HEK293T (cell line): ENCODE measurements around the gene ST6GALNAC4.

Experiments used
- CTCF ChIA-PET: fragments of 350-600 bp; formaldehyde crosslinking; extraction: SDS; loops from one replicate; lab custom pipeline; 2021; ENCODE audit warnings: antibody characterized with exemption, inconsistent platforms; lab: Yijun Ruan, JAX
- POLR2A ChIA-PET: fragments of 350-600 bp; formaldehyde crosslinking; extraction: SDS; loops from one replicate; lab custom pipeline; 2020; ENCODE audit warnings: antibody characterized with exemption, inconsistent platforms; lab: Yijun Ruan, JAX
- DNase-seq: peaks from one replicate; pipeline ENCODE4 v3.0.0; 2012; ENCODE audit warnings: mixed read lengths; ENCODE audit errors: extremely low spot score
- ARNT ChIP-seq: fragments of 450-650 bp; IDR thresholded peaks from 2 replicates; pipeline ENCODE4 v1.6.1; 2017; ENCODE audit warnings: mild to moderate bottlenecking
- BHLHE40 ChIP-seq: fragments of 450-650 bp; IDR thresholded peaks from 2 replicates; pipeline ENCODE4 v1.6.1; 2016; ENCODE audit warnings: mild to moderate bottlenecking, moderate library complexity, borderline replicate concordance
- CTBP1 ChIP-seq: fragments of 450-650 bp; IDR thresholded peaks from 2 replicates; pipeline ENCODE4 v1.6.1; 2016; ENCODE audit warnings: borderline replicate concordance
- ELF4 ChIP-seq: fragments of 450-650 bp; IDR thresholded peaks from 2 replicates; pipeline ENCODE4 v1.6.1; 2017; ENCODE audit warnings: antibody characterized with exemption
- FOXA1 ChIP-seq: fragments of 450-650 bp; IDR thresholded peaks from 2 replicates; pipeline ENCODE4 v1.6.1; 2016; ENCODE audit warnings: mild to moderate bottlenecking
- FOXK2 ChIP-seq: fragments of 450-650 bp; IDR thresholded peaks from 2 replicates; pipeline ENCODE4 v1.6.1; 2016; ENCODE audit warnings: mild to moderate bottlenecking
- FOXM1 ChIP-seq: fragments of 450-650 bp; IDR thresholded peaks from 2 replicates; pipeline ENCODE4 v1.6.1; 2017; ENCODE audit warnings: mild to moderate bottlenecking, borderline replicate concordance
- HDGF ChIP-seq: fragments of 450-650 bp; IDR thresholded peaks from 2 replicates; pipeline ENCODE4 v1.6.1; 2017; ENCODE audit warnings: antibody characterized with exemption, borderline replicate concordance
- L3MBTL2 ChIP-seq: fragments of 450-650 bp; conservative IDR thresholded peaks from 2 replicates; pipeline ENCODE4 v1.6.1; 2016; ENCODE audit warnings: mild to moderate bottlenecking
- LEF1 ChIP-seq: fragments of 450-650 bp; IDR thresholded peaks from 2 replicates; pipeline ENCODE4 v1.6.1; 2017; ENCODE audit warnings: mild to moderate bottlenecking, borderline replicate concordance
- NFRKB ChIP-seq: fragments of 450-650 bp; IDR thresholded peaks from 2 replicates; pipeline ENCODE4 v1.6.1; 2016; ENCODE audit warnings: mild to moderate bottlenecking, moderate library complexity
- PKNOX1 ChIP-seq: fragments of 450-650 bp; IDR thresholded peaks from 2 replicates; pipeline ENCODE4 v1.6.1; 2016
- SP1 ChIP-seq: fragments of 450-650 bp; IDR thresholded peaks from 2 replicates; pipeline ENCODE4 v1.6.1; 2017
- SUZ12 ChIP-seq: fragments of 450-650 bp; IDR thresholded peaks from 2 replicates; pipeline ENCODE4 v1.6.1; 2016; ENCODE audit warnings: mild to moderate bottlenecking
- TARDBP ChIP-seq: fragments of 450-650 bp; IDR thresholded peaks from 2 replicates; pipeline ENCODE4 v1.6.1; 2016
- ZNF384 ChIP-seq: fragments of 450-650 bp; IDR thresholded peaks from 2 replicates; pipeline ENCODE4 v1.6.1; 2016

ST6GALNAC4 gene

GRCh38 chr9:127875306-127875966, 41.4 kb downstream of the ST6GALNAC4 start:
- POLR2A ChIA-PET = no interaction called here
- CTCF ChIA-PET = no interaction called here
- no peak for TF ChIP-seq FOXK2
- no peak for TF ChIP-seq HDGF
- TF ChIP-seq ELF4 = no peak
- no peak for TF ChIP-seq FOXA1
- no peak for TF ChIP-seq ARNT
- no peak for TF ChIP-seq BHLHE40
- no peak for TF ChIP-seq PKNOX1
- TF ChIP-seq FOXM1 = no peak
- no peak for DNase-seq

GRCh38 chr9:127874301-127875221, 42.3 kb downstream of the ST6GALNAC4 start:
- POLR2A ChIA-PET = interaction anchor here (0.6 kb wide), 1 partner anchor 134 kb away, joined by 3 read pairs; no protein-coding TSS in a partner anchor
- no peak for DNase-seq

GRCh38 chr9:127873886-127874285, 43.0 kb downstream of the ST6GALNAC4 start:
- POLR2A ChIA-PET = interaction anchor here (0.6 kb wide), 1 partner anchor 133 kb away, joined by 3 read pairs; no protein-coding TSS in a partner anchor

More at GRCh38 chr9:127874301-127875221, 42.3 kb downstream of the ST6GALNAC4 start:
- CTCF ChIA-PET = interaction anchor here (1.5 kb wide), 1 partner anchor 140 kb away, joined by 4 read pairs; the partner anchor contains the start of gene TOR2A
- TF ChIP-seq BHLHE40 (no peak), ELF4 (no peak), TARDBP (no peak), LEF1 (no peak), SUZ12 (no peak), NFRKB (no peak), PKNOX1 (no peak), L3MBTL2 (no peak), ZNF384 (no peak), HDGF (no peak), FOXM1 (no peak), CTBP1 (no peak)

GRCh38 chr9:127873223-127873691, 43.6 kb downstream of the ST6GALNAC4 start:
- POLR2A ChIA-PET = interaction anchor here (1.3 kb wide), 1 partner anchor 24 kb away, joined by 3 read pairs; no protein-coding TSS in a partner anchor
- DNase-seq = no peak
- CTCF ChIA-PET = interaction anchor here (1.5 kb wide), 1 partner anchor 139 kb away, joined by 4 read pairs; the partner anchor contains the start of gene TOR2A
- TF ChIP-seq LEF1 (no peak), TARDBP (no peak), SP1 (no peak), NFRKB (no peak), HDGF (no peak), PKNOX1 (no peak), SUZ12 (no peak)

More at GRCh38 chr9:127873886-127874285, 43.0 kb downstream of the ST6GALNAC4 start:
- no peak for DNase-seq
- CTCF ChIA-PET = interaction anchor here (1.5 kb wide), 1 partner anchor 139 kb away, joined by 4 read pairs; the partner anchor contains the start of gene TOR2A
- TF ChIP-seq L3MBTL2 (no peak), HDGF (no peak), BHLHE40 (no peak), SP1 (no peak), SUZ12 (no peak), TARDBP (no peak), FOXK2 (no peak), CTBP1 (no peak), ZNF384 (no peak), PKNOX1 (no peak), NFRKB (no peak), FOXM1 (no peak), ARNT (no peak), ELF4 (no peak), LEF1 (no peak)
